DMS79 treated with DMSO at 0.1 percent for 48 hours (cell line): ENCODE results near the gene RAC3.

Source experiments
- DNase-seq: peaks from one replicate; lab custom pipeline; 2025; lab: John Stamatoyannopoulos, UW

The RAC3 gene

DNA sequence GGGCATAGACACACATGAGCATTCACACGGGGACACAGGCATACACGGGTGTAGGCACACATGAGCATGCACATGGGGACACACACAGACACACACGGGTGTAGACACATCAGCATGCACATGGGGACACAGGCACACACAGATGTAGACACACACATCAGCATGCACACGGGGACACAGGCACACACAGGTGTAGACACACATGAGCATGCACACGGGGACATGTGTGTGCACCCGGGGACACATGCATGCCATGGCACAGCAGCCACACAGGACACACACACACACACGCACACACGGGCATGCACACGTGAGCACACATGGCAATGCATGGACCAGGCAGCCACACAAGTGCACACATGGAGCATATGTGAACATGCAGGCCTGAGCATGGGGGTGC, 11.2 kb downstream of the RAC3 start:
- DNase-seq = no peak

DNA sequence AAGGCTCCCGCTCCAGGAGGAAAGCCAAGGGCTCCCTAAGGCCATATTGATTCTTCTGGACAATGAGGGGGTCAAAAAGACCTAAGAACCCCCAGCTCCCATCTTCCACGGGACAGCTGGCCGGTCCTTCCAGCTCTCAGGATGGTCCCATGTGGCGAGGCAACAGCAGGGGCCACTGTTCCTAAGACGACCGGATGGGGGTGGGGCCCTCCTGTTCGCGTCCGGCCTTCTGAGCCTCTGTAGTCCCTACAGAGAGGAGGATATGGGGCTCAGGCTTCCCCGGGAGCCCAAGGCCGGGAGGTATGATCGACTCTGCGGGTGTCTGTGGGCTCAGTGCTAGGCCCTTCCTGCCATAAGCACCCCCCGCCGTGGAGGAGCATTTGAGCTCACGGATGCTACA, 12.0 kb downstream of the RAC3 start:
- DNase-seq = no peak

DNA sequence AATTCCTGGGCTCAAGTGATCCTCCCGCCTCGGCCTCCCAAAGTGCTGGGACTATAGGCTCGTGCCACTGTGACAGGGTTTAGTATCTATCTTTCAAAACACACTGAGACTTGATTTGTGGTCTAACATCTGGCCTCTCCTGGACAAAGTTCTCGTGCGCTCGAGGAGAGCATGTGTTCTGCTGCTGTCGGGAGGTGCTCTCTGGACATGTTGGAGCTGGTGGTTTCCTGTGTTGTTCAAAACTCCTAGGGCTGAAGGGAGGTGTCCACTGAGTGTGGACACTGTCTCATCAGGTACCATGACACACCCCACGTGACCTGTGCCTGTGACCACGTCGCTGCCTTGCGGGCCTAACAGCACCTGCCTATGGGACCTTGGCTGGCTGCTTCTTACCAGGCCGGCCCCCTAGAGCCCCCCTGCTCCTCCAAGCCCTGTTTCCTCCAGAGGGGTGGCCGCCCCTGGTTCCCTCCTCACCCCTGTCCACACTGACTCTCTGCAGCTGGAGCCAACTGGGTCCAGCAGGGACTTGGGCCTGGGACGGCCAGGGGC, 14.5 kb downstream of the RAC3 start:
- no peak for DNase-seq

DNA sequence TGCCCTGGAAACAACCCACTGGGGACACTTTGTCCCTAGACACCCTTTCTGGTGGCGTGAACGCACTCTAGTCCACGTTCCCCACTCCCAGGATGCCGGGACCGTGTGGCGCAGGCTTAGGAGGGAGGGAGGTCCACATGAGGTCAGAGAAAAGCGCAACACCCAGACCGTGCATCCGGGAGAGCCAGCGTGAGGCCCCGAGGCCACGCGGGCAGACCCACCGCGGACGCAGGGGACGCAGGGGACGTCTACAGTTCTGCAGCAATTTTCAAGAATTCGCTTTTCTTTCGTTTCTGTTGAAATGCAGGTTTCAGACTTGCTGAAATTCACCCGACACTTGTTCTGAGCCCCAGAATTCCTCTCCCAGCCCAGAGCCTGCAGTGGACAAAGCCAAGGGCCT, 15.4 kb downstream of the RAC3 start:
- DNase-seq = no peak

DNA sequence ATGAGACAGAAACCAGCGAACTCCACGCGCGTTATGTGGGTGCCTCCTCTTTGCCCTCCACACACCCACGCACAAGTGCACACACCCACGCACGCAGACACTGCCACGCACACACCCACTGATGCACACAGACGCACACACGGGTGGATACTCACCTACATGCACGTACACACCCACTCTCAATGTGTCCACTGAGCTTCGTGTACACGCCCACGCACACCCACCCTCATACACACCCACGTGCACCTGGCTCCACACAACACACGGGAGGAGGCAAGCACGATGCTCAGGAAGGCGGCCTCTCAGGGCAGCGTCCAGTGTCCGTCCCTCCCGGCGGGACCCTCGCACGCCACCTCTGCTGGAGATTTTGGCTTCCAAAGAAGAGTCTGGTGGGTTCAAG, 15.9 kb downstream of the RAC3 start:
- no peak for DNase-seq

DNA sequence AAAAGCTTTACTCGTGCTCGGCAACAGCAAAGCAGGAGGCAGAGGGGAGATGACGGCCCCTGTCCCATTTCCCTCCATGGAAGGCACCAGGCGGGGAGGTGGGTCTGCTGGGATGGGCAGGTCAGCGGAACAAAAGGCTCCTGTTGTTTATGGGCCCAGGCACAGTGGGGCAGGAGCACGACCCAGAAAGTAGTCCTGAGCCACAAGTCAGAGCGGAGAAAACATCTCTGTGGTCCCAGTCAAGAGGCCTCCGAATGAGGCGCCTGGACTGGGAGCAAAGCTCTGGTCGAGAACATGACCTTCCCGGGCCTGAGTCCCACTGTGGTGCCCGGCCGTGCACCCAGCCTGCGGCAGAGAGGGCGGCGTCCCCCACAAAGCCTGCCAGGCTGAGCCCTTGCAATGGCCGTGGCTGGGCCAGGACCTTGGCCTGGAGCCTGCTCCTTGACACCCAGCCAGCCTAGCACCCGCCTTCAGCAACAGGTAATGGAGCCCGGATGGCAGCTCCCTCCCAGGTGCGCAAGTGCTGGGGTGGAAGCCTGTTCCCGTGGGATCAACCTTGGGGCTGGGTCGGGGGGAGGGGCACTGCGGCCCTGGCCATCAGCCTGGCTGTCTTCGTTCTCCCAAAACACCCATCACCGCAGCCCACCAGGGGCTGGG, 16.6 kb downstream of the RAC3 start:
- no peak for DNase-seq

DNA sequence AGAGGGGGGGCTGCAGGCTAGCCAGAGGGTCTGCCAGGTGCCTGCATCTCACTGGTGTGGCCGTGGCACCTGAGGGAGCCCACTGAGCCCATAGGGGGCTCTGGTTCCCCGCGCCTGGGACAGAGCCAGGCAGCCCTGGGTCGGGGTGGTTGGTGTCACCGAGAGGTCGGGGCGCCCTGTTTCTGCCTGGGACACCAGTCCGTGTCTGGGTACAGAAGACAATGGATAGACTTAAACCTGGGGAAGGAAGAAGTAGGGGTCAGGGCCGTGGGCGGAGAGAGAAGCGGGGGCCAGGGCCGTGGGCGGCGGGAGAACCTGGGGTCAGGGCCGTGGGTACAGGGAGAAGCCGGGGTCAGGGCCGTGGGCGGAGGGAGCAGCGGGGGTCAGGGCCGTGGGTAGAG, 17.1 kb downstream of the RAC3 start:
- no peak for DNase-seq

DNA sequence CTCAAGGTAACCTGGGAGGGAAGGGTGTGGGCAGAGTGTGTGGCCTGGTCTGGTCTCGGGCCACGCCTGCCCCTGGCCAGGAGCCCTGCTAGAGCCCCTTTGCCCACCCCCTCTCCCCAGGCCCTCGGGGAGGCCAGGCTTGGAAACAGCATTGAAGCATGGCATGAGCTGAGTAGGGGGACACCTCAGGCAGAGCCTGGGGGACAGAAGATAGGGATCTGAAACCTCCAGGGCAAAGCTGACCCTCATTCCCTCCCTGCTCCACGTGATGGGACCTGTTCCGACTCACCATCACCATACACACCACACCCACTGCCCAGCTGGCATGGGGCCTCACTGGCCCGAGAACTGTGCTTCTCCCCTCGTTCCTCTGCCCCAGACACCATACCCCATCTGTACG, 17.6 kb downstream of the RAC3 start:
- DNase-seq = no peak

DNA sequence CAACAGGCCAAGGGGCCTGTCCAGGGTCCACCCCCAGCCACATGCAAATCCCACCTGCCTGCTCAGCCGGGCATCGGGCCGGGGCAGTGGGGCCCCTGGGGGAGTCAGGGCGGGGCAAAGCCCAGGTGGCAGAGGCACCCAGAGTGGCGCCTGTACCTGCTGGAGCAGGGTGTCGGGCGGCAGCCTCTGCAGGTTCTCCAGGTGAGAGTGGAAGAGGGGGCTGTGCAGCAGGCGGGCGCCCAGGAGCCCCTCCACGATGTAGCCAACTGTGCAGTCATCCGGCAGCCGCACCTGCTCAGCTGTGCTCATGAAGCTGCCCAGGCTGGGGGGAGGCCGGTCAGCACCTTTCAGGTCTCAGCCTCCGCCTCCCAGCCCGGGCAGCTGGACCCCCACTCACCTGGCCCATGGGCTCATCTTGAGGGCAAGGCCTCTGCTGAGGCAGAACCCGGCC, 18.1 kb downstream of the RAC3 start:
- DNase-seq = no peak

DNA sequence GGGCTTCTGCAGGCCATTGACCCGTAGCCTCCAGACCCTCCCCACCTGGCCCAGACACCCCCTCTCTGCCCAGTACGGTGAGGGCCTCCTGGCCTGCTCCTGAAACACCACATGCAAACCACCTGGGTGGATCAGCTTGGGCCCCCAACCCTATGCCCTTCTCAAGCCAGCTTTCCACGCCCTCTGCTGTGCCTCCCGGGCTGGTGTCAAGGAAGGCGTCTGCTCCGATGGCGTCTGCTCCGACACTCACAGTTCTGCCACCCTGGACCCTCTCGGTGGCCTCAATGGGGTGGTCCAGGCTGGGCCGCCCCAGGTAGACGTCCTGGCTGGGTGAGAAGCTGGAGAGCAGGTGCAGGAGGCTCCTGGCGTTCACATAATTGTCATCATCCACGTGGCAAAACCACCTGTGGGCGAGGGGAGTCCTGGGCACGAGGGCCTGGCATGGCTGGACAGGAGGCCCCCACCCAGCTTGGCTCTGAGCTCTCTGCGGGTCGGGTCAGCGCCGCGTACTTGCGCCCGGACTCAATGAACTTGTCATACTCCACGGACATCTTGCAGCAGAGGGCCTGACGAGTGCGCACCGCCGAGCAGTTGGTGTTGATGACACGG, 18.8 kb downstream of the RAC3 start:
- DNase-seq = no peak

DNA sequence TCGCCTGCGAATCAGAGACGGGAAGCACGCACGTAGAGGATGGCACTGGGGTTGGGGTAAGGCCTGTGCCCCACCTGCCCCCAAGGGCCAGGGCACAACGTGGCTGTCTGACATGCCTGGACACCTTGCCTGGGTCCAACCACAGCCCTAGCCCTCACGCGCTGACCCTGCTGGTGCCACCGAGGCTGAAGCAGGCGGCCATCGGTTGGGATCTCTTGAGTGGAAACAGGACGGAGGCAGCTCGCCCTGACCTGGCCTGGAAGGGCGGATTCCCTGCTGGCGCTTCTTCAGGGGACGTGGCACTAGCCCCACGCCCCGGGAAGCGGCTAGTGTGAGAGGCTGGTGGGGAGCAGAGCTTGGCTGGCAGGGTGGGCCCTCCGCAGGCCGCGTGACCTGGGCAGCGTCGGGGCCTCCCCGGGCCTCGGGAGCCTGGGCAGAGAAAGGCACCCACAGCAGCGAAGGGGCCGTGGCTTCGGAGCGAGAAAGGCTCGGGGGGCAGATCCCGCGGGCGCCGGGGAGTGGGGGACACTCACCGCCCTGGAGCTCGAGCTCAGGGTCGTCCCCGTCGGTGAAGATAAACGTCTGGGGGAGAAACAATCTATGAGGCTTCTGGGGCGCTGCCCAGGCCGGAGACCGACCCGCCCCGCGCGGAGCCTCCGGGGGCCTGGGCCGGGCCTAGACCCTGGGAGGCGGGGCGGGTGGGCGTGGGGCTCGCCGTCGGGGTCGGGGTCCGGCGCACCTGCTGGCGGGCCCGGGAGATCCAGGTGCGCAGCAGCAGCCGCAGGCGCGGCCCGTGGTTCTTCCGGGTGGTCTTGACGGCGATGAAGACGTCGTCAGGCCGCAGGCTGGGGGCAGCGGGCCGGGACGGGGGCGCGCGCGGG, 19.5 kb downstream of the RAC3 start:
- DNase-seq = no peak

DNA sequence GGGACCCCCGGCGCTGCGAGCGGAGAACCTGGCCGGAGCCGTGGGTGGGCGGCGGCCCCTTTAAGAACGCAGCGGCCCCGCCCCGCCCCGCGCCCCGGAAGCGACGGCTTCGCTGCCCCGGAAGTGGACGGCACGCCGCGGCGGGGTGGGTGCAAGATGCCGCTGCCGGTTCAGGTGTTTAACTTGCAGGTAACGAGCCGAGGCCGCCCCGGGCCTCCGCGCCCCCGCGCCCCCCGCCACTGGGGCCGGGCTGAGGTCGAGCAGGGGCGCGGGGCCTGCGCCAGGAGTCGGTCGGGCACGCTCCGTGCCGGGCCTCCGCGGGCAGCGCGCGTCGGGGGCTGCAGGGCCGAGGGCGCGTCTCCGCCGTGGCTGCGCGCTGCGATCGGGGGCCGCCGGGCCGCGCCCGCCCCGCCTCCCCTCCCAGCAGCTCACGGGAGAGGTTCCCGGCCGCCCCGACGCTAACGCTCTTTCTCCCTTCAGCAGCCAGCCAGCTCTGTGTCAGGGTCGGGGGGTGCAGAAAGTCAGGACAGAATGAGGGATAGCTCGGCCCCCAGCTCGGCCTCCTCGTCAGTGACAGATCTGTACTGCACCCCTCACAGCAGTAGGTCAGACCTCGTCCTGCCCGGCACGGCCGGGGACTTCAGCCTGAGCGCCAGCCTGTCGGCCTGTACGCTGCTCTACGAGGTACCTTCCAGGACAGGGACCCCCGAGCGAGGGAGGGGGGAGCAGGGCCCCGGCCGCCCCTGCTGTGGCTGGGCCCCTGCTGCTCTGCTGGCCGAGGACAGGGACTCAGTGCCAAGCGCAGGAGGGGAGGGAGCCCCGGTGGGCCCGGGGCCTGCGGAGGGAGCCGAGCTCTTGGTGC, 20.5 kb downstream of the RAC3 start, which contains the start of the genes GPS1 and RFNG:
Gene GPS1 (plus strand): TSS at position 123 of the 862 bp plus-strand sequence. CDS start 34 bp downstream, at position 157.
Gene RFNG (minus strand): TSS at position 36 of the 862 bp plus-strand sequence. CDS start 45 bp downstream, outside the sequence.
- DNase-seq = peak; percentile 21

DNA sequence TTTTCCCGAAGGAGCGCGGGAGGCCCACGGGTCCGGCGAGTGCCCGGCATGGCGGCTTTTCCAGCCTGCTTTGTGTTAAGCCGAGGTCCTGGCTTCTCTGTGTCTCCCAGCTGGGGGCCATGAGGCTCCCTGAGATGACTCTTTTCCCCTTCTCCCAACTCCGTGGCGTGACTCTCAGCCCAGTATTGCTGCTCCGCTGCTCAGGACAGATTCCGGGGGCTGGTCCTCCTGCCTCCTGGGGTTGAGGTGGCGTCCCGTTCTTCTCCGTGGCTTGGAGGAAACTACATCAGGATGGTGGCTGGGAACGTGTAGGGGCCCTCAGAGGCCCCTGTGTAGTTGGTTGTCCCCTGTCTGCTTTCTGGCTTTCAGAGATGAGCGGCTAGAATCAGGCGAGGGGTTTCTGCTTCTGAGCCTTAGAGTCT, 21.2 kb downstream of the RAC3 start:
- DNase-seq = no peak

DNA sequence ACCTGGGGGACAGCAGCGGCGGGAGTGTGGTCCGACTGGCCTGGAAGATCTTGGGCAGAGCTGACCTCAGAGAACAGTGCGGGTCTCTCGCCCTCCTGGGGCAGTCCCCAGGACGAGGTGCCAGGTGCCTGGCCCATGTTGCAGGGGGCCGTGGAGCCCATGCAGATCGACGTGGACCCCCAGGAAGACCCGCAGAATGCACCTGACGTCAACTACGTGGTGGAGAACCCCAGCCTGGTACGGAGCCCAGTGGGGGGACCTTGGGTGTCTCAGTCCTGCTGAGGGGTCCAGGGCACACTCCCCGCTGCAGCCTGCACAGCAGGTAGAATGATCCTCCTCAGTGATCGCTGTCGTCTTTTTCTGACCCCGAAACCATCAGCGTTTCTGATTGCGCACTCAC, 21.7 kb downstream of the RAC3 start:
- no peak for DNase-seq

DNA sequence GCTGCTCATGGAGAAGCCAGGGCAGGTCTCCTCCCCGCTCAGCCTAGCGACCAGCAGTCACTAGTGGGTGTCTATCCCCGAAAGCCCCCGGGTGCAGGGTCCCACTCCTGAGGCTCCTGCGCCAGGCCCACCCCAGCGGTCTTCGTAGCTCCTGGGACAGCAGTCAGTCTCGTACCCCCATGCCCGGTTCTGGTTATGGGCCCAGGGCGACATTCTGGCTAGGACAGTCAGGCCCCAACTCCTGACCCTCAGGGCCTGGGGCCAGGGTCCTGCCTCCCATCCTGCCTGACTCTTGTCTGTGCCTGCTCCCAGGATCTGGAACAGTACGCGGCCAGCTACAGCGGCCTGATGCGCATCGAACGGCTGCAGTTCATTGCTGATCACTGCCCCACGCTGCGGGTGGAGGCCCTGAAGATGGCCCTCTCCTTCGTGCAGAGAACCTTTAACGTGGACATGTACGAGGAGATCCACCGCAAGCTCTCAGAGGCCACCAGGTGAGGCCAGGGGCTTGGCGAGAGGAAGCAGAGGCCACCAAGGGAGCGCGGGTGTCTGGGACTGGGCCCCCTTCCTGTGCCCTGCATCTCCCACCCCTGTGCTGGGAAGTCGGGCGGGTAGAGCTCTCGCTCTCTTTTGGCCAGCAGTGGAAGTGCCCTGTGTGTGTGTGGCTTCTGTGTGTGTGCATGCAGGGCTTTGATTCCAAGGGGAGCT, 22.2 kb downstream of the RAC3 start:
- no peak for DNase-seq

DNA sequence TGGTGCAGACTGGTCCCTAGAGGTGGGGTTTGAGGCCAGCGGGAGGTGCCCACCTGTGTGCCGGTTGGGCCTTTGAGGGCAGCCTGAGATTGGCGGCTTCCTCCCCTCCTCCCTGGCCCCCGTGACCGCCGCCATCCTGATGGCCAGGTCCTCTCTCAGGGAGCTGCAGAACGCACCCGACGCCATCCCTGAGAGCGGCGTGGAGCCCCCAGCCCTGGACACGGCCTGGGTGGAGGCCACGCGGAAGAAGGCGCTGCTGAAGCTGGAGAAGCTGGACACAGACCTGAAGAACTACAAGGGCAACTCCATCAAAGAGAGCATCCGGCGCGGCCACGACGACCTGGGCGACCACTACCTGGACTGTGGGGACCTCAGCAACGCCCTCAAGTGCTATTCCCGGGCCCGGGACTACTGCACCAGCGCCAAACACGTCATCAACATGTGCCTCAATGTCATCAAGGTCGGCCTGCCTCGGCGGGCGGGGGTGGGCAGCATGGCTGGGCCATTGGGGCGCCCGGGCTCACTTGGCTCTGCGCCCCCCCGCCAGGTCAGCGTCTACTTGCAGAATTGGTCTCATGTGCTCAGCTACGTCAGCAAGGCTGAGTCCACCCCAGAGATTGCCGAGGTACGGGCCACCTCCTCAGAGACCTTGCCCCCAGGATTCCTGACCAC, 23.0 kb downstream of the RAC3 start:
- DNase-seq = no peak

DNA sequence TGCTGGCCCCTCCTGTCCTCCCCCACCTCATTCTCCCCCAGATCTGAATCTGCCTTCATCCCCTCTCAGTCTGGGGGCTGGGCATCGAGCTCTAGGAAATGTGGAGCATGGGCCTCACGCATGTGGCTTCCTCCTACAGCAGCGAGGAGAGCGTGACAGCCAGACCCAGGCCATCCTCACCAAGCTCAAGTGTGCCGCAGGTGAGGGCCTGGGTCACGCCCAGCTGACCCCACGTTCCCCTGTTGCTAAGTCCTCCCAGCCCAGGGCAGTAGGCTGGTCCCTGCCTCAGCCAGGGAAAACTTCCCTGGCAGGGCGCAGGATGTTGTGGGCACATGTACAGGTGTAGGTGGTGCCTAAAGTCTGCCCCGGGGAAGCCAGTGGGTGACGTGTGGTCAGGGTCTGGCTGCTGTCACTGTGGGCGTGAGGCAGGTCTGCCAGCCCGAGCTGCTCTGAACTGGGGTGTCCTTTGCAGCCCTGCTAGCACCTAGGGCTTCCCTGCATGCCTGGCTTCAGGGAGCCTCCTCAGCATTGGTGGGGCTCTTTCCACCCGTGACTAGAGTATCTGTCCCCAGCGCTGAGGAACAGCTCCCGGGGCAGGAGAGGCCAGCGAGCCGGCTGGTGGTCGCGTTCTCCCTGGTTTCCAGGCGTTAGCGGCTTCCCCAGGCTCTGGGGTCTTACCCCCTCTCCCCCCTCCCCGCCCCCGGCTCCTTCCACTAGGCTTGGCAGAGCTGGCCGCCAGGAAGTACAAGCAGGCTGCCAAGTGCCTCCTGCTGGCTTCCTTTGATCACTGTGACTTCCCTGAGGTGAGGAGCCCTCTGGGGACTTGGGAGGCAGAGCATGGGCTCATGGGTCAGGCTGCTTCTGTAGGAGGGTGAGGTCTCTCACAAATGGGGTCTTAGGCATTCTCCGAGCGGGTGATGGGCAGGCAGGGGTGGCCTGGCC, 23.8 kb downstream of the RAC3 start:
- no peak for DNase-seq

DNA sequence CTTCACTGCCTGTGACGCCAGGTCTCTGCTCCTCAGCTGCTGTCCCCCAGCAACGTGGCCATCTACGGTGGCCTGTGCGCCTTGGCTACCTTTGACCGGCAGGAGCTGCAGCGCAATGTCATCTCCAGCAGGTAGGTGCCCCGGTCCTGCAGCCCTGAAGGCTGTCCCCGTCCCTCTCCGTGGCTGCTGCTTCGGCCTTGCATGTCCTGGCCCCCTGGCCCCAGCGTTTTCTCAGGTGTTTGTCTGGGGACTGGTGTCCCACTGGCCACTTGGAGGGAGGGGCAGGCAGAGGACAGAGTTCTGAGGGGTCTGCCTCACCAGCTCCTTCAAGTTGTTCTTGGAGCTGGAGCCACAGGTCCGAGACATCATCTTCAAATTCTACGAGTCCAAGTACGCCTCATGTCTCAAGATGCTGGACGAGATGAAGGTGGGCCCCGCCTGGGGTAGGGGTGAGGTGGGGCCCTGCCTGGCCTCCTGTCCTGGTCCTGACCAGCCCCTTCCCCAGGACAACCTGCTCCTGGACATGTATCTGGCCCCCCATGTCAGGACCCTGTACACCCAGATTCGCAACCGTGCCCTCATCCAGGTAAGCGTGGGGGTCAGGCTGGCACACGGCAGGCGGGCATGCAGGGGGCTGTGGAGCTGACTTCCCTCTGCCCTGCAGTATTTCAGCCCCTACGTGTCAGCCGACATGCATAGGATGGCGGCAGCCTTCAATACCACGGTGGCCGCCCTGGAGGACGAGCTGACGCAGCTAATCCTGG, 24.7 kb downstream of the RAC3 start:
- no peak for DNase-seq
